Vagina (tissue), 2 donors: ENCODE results near the gene REEP6.

Experiments used
- POLR2A ChIP-seq, 2 donors: fragments of 450-650 bp; IDR thresholded peaks; one replicate each; pipeline ENCODE4 v1.6.1; 2017; ENCODE audit warnings: antibody characterized with exemption in 2 of 2, mild to moderate bottlenecking in 2 of 2, moderate library complexity in 2 of 2
- POLR2AphosphoS5 ChIP-seq, 2 donors: sonication (generic); formaldehyde crosslinking; IDR thresholded peaks; one replicate each; pipeline ENCODE4 v1.9.0; 2017; ENCODE audit warnings: antibody characterized with exemption in 2 of 2, mild to moderate bottlenecking in 2 of 2, low read depth in 1 of 2; ENCODE audit not compliant: insufficient read depth in 1 of 2
- TF ChIP-seq, protein P1 (sequence below), 3 experiments: fragments of 450-650 bp in 2 of 3; fragments of 200-600 bp in 1 of 3; sonication (generic) in 1 of 3; IDR thresholded peaks; one replicate each; pipeline ENCODE4 v1.5.1; 2017 to 2019; ENCODE audit warnings: antibody characterized with exemption in 3 of 3, mild to moderate bottlenecking in 2 of 3, moderate library complexity in 2 of 3

DNA sequence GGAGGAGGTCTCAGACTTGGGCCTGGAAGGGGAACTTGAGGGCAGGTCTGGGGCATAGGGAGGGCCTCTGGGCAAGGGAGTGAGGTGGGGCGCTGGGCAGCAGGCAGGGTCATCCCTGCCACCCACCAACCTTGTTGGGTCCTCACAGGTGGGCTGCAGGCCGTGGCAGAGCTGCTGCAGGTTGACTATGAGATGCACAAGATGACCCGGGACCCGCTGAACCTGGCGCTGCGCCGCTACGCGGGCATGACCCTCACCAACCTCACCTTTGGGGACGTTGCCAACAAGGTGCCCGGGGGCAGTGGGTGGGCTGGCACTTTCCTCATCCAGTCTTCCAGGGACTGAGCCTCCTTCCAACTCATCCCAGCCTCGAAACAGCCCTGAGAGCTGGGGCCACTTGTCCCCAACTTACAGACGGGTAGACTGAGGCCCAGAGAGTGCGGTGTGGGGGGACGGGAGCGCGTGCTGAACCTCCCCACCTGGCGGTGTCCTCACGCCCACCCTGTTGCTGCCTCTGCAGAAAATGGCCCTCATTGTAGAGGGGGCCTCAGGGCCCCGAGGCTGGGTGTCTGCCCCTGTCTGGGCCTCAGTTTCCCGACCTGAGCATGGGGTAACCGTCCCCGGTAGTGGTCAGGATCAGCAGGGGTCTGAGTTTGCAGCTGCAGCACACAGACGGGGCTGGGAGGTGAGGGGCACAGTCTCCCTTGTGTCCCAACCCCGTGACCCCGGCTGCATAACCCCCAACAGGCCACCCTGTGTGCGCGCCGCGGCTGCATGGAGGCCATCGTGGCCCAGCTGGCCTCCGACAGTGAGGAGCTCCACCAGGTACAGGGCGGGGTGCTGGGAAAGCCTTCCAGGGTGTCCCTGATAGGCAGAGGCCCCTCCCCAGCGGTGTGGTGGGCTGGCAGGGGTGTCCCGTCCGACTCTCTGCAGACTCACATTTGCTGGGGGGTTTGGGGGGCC lies 30.7 kb upstream of the REEP6 start:
- TF ChIP-seq POLR2AphosphoS5 (IDR thresholded peaks at IDR 0.05; ENCODE audit: insufficient read depth in 1 of 2, low read depth in 1 of 2), result no peak
- TF ChIP-seq, protein P1, sequence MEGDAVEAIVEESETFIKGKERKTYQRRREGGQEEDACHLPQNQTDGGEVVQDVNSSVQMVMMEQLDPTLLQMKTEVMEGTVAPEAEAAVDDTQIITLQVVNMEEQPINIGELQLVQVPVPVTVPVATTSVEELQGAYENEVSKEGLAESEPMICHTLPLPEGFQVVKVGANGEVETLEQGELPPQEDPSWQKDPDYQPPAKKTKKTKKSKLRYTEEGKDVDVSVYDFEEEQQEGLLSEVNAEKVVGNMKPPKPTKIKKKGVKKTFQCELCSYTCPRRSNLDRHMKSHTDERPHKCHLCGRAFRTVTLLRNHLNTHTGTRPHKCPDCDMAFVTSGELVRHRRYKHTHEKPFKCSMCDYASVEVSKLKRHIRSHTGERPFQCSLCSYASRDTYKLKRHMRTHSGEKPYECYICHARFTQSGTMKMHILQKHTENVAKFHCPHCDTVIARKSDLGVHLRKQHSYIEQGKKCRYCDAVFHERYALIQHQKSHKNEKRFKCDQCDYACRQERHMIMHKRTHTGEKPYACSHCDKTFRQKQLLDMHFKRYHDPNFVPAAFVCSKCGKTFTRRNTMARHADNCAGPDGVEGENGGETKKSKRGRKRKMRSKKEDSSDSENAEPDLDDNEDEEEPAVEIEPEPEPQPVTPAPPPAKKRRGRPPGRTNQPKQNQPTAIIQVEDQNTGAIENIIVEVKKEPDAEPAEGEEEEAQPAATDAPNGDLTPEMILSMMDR (IDR thresholded peaks at IDR 0.05), result no peak
- TF ChIP-seq POLR2A (IDR thresholded peaks at IDR 0.05), result no peak
